Stimulated activated CD8-positive, alpha-beta memory T cell treated with anti-CD3 and anti-CD28 coated beads, Interleukin-7, amount 100 ng/mL, for 1 hour (primary cell): ENCODE results near the gene MGAT5B.

Experiments
- DNase-seq, 2 donors: peaks; one replicate each; pipeline ENCODE4 v3.0.0-alpha.2; 2020; ENCODE audit warnings: low read depth in 2 of 2

MGAT5B gene

GRCh38 chr17:76927577-76927976, 59.4 kb downstream of the MGAT5B start:
- no peak for DNase-seq

- DNase-seq = no peak
Measured at GRCh38 chr17:76927982-76928381, 59.8 kb downstream of the MGAT5B start.

- DNase-seq = no peak
Measured at GRCh38 chr17:76929148-76929547, 60.9 kb downstream of the MGAT5B start.

GRCh38 chr17:76929601-76930000, 61.4 kb downstream of the MGAT5B start:
- DNase-seq = no peak

GRCh38 chr17:76930107-76930506, 61.9 kb downstream of the MGAT5B start:
- no peak for DNase-seq

- no peak for DNase-seq
Measured at GRCh38 chr17:76932402-76933333, 64.5 kb downstream of the MGAT5B start.

- no peak for DNase-seq
Measured at GRCh38 chr17:76934561-76935320, 66.5 kb downstream of the MGAT5B start.

GRCh38 chr17:76935331-76935730, 67.1 kb downstream of the MGAT5B start:
- DNase-seq = no peak

GRCh38 chr17:76937238-76937637, 69.0 kb downstream of the MGAT5B start:
- DNase-seq = no peak

- no peak for DNase-seq
Measured at GRCh38 chr17:76938009-76938408, 69.8 kb downstream of the MGAT5B start.

- DNase-seq = no peak
Measured at GRCh38 chr17:76940295-76940694, 72.1 kb downstream of the MGAT5B start.

- DNase-seq = no peak
Measured at GRCh38 chr17:76940738-76941350, 72.6 kb downstream of the MGAT5B start.

GRCh38 chr17:76943202-76943601, 75.0 kb downstream of the MGAT5B start:
- no peak for DNase-seq

- DNase-seq = no peak
Measured at GRCh38 chr17:76943781-76944213, 75.6 kb downstream of the MGAT5B start.

- no peak for DNase-seq
Measured at GRCh38 chr17:76944477-76944876, 76.3 kb downstream of the MGAT5B start.

- DNase-seq = no peak
Measured at GRCh38 chr17:76946111-76946771, 78.0 kb downstream of the MGAT5B start.

GRCh38 chr17:76946772-76947135, 78.5 kb downstream of the MGAT5B start:
- DNase-seq = no peak

GRCh38 chr17:76947309-76947708, 79.1 kb downstream of the MGAT5B start:
- no peak for DNase-seq

- DNase-seq = no peak
Measured at GRCh38 chr17:76947771-76948170, 79.6 kb downstream of the MGAT5B start.

- no peak for DNase-seq
Measured at GRCh38 chr17:76948301-76948700, 80.1 kb downstream of the MGAT5B start.

GRCh38 chr17:76948726-76949342, 80.6 kb downstream of the MGAT5B start:
- DNase-seq = no peak
